Measurements from ENCODE around the gene GDI1.

GDI1 gene

DNA sequence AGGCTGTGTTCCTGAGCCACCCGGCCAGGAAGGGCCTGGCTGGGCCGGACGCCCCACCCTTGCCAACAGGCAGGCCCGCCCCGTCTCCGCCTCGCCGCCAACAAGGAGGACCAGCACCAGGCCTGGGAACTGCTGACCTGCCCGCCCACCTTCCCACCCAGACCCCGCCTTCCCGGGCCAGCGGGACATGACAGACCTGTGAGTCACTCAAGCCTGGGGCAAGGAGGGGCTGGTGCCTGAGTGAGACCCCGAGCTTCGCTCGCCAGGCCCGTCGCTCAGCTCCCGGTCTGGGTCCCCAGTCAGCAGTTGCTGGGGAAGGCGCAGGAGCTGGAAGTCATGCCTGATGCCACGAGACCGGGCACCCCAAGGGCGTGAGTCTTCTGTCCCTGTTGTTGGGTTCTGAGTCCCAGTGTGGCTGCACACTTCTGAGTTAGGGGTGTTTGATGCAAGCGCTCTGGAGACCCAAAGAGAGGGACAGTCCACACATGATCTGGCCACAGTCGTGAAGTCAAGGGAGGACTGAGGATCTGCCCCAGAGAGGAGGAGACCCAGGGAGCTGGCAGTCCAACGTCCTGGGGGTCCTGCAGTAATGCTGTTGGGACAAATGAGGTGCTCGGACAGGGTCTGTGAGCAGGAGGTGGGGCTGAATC is 27.6 kb upstream of the GDI1 start, which contains the start of gene DNASE1L1:
Gene DNASE1L1, minus strand, starts transcription at position 33 of the 650 bp plus-strand sequence. CDS start 3,686 bp downstream, outside the sequence.
- DNase-seq, result peak; percentile 47 to 65

DNA sequence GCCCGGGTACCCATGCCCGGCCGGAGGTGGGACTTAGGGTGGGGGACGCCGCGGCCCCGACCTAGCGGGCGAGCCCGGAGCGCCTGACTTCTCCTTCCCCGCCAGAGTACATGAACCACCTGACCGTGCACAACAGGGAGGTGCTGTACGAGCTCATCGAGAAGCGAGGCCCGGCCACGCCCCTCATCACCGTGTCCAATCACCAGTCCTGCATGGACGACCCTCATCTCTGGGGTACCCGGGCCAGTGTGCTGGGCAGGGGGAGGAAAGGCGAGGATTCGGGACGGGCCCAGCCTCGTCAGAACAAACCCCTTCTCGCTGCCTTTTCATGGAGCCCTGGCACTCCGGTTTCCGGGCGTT is 25.0 kb upstream of the GDI1 start:
- DNase-seq, result peak; percentile 40 to 44

DNA sequence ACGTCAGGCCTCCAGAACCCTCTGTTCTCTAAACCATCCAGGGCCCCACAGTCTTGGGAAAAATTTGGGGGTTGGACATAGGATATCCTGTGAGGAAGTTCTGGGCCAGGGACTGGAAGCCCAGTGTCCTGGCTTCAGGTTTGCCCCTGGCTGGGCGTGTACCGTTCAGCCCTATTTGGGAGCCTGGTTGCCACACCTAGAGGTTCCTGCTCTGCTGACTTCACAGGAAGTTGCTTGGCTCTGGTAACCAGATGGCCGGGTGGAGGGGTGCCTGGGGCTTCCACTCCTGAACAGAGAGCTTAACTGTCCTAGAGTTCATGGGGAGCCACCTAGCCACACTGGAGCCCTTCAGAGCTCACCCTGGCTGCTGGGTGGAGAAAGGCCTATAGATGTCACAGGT is 24.5 kb upstream of the GDI1 start:
- DNase-seq, result peak; percentile 48

GRCh38 chrX:154413142-154413541 is 23.8 kb upstream of the GDI1 start:
- no peak for DNase-seq

GRCh38 chrX:154417157-154417556 is 19.8 kb upstream of the GDI1 start:
- no peak for DNase-seq

DNA sequence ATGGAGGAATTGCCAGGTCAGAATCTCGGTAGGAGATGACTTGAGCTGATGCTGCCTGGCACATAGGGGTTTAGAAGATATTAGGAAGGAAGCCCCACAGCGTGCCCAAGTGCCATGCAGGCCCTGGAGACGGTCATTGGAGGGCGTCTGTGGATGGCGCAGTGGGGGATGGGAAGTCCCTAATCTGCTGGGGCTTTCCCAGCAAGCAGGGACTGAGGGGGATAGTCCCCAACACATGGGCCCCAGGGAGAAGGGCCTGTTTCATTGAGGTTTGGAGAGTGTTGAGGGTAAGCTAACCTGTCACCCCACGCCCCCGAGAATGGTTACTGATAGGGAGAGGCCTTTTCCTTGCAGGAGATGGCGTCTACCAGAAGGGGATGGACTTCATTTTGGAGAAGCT is 17.8 kb upstream of the GDI1 start:
- DNase-seq, result no peak

DNA sequence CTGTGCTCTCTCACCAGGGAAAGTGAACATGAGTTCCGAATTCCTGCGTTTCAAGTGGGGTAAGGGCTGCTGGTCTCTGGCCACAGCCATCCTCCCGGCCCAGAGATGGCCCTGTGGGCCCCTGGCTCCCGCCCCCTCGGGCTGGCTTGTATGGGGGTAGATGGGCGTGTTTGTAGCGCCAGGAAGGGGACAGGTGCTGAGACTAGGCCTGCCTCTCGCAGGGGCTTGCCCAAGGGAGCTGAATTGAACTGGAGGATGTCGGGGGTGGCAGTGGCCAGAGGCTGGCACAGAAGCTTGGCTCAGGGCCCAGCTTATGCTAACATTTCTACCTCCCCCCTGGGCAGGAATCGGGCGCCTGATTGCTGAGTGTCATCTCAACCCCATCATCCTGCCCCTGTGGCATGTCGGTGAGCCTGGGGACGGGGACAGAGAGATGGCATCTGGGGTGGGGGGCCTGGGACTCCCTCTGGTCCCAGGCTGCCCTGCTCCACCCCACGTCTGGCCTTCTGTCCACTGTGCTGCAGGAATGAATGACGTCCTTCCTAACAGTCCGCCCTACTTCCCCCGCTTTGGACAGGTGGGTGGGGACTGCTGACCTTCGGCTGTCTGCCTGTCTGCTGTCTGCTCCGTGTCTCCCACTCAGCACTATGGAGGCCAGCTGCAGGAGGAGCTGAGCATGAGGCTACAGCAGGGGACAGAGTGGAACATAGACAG is 17.1 kb upstream of the GDI1 start:
- DNase-seq, result no peak

DNA sequence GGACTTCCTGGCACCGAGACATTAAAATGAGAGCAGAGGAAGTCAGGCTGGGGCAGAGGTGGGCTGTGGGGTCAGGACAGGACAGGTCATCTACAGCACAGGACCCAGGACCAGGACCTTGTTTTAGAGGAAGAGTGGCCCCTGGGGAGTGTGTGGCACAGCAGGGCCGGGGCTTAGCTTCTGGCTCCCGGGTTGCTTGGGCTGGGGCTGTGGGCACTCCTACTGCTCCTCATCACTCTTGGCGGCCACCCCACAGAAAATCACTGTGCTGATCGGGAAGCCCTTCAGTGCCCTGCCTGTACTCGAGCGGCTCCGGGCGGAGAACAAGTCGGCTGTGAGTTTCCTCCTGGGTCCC is 16.6 kb upstream of the GDI1 start:
- DNase-seq, result no peak

- peak in 1 of 2 experiments; percentile 10 for DNase-seq
Measured at GRCh38 chrX:154426916-154427770, 9.8 kb upstream of the GDI1 start.

- peak; percentile 78 to 84 for DNase-seq
Measured at GRCh38 chrX:154428176-154429171, 8.5 kb upstream of the GDI1 start, which contains the start of gene ATP6AP1. TSS of gene ATP6AP1 (plus strand) at chrX:154428677. CDS start at chrX:154428693, 16 bp downstream.

DNA sequence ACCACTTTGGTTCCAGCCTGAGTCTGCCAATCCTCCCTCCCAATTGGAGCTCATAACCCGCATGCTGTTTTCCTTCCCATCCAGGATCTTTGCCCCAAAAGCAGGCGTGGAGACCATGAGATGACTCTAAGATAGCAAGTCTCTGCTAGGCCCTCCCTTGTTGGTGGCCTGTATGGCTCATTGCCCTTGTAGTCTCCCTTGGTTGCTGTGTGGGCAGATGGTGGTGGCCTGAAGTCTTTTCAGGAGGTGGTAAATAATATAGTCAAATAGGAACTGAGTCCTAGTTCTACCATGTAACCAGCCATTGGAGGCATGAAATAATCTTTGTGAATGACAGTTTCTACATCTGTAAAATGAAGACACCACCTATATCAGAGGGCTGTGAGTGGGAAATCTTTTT is 7.2 kb upstream of the GDI1 start:
- no peak for DNase-seq

DNA sequence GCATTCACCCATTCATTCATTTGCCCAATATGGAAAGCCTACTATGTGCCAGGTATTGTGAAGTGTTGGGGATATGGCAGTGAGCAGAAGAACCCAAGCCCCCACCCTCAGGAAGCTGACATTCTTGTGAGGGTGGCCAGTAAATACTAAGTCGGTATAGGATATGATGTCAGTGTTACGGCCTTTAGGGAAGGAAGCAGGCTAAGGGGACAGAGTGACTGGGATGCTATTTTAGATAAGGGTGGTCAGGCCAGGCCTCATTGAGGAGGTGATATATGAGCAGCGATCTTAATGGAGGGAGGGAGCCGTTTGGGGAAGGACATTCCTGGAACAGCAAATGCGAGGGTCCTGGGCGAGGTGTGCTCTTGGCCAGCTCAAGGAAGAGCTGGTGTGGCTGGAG is 6.5 kb upstream of the GDI1 start:
- no peak for DNase-seq

- no peak for DNase-seq
Measured at GRCh38 chrX:154430916-154431315, 6.0 kb upstream of the GDI1 start.

DNA sequence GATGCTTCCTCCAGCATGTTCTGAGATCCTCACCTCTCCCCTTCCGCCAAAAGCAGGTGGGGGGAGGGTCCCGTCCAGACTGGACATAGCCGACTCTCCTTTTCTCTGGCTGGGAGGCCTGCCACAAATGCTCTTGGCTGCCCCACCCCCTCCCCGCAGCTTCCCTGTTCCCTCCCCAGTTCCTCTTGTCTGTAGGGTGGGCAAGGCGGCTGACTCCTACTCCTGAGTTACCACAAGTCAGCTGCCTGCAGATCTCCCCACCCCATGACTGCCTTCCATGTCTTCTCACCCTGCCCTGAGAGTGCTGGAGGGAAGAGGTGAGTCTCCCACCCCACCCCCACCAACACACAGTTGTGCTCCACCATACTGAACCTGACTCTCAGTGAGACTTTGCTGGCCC is 5.6 kb upstream of the GDI1 start:
- DNase-seq, result peak; percentile 21 to 39

DNA sequence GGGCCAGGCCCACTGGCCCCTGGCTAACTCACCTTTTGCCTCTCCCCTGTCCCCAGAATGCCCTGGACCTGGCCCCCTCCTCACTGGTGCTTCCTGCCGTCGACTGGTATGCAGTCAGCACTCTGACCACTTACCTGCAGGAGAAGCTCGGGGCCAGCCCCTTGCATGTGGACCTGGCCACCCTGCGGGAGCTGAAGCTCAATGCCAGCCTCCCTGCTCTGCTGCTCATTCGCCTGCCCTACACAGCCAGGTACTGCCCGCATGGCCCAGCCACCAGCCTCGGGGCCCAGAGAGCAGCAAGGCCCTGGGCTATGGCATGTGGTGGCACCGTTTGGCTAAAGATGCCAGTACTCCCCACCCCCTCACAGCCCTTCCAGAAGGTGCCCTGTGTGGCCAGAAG is 4.7 kb upstream of the GDI1 start:
- no peak for DNase-seq

DNA sequence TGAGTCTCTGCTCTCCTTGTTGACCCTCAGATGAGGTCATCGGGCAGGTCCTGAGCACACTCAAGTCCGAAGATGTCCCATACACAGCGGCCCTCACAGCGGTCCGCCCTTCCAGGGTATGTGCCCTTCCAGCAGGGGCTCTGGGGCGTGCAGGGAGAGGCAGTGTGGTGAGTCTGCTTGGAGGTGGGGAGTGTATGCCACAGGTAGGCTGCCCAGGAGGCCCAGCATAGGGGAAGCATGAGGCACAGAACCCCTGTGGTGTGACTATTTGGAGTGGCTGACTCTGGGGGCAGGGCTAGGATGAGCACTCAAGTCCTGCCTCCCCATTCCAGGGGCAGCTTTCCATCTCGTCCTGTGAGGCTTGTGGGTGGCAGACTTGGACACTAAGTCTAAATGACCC is 3.3 kb upstream of the GDI1 start:
- no peak for DNase-seq

DNA sequence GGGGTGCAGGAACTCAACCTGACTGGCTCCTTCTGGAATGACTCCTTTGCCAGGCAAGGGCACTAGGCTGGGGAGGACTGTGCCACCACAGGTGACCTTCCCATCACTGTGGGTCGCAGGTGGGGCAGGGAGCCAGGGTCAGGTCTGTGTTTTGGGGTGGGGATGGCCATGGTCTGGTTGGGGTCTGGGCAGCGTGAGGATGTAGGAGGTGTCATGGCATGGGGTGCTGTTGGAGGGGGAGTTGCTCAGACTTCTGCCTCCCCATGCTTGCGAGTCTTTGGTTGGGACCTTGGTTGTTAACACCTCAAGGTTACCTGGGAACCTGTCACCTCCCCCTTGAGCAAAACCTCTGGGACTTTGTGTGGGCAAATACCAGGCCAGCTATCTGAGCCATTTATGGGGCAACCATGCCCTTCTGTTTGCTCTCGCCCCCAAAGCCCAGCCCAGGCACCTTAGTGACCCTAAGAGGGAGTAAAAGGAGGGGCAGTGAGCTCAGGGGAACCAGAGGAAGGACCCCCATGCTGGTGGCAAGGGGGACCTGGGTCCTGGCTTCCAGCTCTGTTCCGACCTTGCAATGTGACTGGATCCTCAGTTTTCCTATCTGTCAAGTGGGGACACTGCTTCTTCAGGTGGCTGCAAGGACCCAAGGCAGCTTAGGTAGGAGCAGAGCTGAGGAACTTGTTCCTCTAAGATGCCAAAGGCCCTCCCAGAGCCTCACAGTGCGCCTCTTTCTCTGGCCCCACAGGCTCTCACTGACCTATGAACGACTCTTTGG is 2.4 kb upstream of the GDI1 start:
- DNase-seq, result no peak

GRCh38 chrX:154435171-154435733 is 1.7 kb upstream of the GDI1 start:
- no peak for DNase-seq

GRCh38 chrX:154436374-154436982 is 476 bp upstream of the GDI1 start:
- DNase-seq, result peak in 1 of 2 experiments; percentile 8

GRCh38 chrX:154437971-154438893 is 1.3 kb downstream of the GDI1 start:
- no peak for DNase-seq
